WI38 (cell line): ENCODE measurements around the gene SCCPDH.

Source experiments
- H3K4me3 ChIP-seq: 2 replicates; pipeline ENCODE4 v1.5.1; 2011; ENCODE audit warnings: low read depth, mild to moderate bottlenecking, control low read depth, low read length
- TF ChIP-seq, protein P1 (sequence below): IDR thresholded peaks from 2 replicates; pipeline ENCODE4 v1.5.1; 2012; ENCODE audit warnings: low read depth, mild to moderate bottlenecking, control low read depth, low read length

Gene SCCPDH, protein sequence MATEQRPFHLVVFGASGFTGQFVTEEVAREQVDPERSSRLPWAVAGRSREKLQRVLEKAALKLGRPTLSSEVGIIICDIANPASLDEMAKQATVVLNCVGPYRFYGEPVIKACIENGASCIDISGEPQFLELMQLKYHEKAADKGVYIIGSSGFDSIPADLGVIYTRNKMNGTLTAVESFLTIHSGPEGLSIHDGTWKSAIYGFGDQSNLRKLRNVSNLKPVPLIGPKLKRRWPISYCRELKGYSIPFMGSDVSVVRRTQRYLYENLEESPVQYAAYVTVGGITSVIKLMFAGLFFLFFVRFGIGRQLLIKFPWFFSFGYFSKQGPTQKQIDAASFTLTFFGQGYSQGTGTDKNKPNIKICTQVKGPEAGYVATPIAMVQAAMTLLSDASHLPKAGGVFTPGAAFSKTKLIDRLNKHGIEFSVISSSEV

GRCh38 chr1:246724016-246724730 is at the start of gene SCCPDH:
Gene SCCPDH, plus strand, starts transcription at chr1:246724409. Its CDS starts 14 bp downstream, at chr1:246724423.
- TF ChIP-seq, protein P1, sequence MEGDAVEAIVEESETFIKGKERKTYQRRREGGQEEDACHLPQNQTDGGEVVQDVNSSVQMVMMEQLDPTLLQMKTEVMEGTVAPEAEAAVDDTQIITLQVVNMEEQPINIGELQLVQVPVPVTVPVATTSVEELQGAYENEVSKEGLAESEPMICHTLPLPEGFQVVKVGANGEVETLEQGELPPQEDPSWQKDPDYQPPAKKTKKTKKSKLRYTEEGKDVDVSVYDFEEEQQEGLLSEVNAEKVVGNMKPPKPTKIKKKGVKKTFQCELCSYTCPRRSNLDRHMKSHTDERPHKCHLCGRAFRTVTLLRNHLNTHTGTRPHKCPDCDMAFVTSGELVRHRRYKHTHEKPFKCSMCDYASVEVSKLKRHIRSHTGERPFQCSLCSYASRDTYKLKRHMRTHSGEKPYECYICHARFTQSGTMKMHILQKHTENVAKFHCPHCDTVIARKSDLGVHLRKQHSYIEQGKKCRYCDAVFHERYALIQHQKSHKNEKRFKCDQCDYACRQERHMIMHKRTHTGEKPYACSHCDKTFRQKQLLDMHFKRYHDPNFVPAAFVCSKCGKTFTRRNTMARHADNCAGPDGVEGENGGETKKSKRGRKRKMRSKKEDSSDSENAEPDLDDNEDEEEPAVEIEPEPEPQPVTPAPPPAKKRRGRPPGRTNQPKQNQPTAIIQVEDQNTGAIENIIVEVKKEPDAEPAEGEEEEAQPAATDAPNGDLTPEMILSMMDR, result no peak
- H3K4me3 ChIP-seq, result peak within 1 kb of the TSS; percentile 74

- H3K4me3 ChIP-seq, result no peak overlapping the region
- TF ChIP-seq, protein P1, result no peak
Measured at GRCh38 chr1:246677842-246678241, 46.4 kb upstream of the SCCPDH start.

GRCh38 chr1:246678816-246679793 is 45.1 kb upstream of the SCCPDH start:
- H3K4me3 ChIP-seq, result no peak overlapping the region
- TF ChIP-seq, protein P1, result no peak

- TF ChIP-seq, protein P1, result no peak
- no peak overlapping the region for H3K4me3 ChIP-seq
Measured at GRCh38 chr1:246679794-246680177, 44.4 kb upstream of the SCCPDH start.

- TF ChIP-seq, protein P1, result no peak
Measured at GRCh38 chr1:246680190-246680589, 44.0 kb upstream of the SCCPDH start.

GRCh38 chr1:246680696-246681130 is 43.5 kb upstream of the SCCPDH start:
- TF ChIP-seq, protein P1, result no peak
- no peak overlapping the region for H3K4me3 ChIP-seq

More at GRCh38 chr1:246680190-246680589, 44.0 kb upstream of the SCCPDH start:
- H3K4me3 ChIP-seq, result no peak overlapping the region
